ENCODE results near the gene CAPZB.

The CAPZB gene

DNA sequence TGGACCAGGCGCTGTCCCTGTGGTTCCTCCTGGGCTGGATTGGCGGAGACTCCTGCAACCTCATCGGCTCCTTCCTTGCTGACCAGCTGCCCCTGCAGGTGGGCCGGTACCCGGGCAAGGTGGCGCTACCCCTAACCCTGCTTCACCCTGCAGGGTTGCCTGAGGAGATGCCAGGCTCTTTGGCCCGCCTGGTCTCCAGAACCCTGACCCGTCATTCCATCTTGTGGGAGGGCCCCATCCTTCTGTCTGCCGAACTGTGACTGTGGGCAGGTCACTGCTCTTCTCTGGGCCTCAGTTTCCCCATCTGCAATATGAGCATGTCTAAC, 160.7 kb downstream of the CAPZB start:
- DNase-seq: no peak

DNA sequence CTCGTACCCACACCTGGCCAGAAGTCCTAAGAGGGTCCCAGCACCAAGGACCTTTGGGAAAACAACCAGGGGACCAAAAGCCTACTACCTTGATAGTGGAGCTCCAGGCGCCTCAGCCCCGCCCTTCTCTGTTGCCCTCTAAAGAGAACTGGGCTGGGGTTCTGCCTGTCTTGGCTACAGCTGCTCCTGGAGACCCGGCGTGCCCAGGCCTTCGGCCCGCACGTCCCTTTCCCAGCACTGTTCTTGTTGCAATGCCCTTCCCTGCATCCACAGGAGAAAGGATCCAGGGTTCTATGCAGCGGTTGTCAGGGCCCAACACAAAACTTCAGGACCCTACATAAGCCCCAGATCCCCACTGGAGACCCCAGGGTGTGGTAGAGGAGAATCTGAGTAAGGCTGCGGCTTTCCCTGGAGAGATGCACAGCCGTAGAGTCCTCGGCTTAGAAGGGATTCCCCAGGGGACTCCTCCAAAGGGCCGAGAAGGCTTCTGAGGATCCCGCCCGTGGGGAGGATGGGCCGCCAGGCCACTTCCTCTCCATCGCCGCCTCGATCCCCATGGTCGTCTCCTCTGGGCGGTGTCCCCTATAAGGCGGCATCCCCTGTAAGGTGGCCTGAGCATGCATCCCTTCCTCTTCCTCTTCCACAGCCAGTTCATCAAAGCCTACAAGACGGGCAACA, 161.2 kb downstream of the CAPZB start:
- no peak for DNase-seq

DNA sequence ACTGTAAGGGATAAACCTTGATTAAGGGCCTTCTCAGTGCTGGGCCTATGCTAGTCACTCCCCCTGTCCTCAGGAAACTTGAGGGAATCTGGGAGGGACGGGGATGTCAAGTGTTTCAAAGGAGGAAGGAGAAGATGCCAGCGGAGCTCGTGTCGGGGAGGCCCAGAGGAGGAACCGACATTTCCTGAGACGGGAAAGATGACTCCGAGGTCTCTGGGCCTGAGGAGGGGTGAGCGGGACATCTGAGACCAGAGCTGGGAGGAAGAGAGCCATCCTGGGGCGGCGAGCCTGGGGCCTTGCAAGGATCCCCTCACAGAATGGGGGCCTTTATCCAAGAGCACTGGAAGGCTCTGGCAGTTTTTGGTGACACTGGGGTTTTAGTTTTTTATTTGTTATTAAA, 162.9 kb downstream of the CAPZB start:
- no peak for DNase-seq

DNA sequence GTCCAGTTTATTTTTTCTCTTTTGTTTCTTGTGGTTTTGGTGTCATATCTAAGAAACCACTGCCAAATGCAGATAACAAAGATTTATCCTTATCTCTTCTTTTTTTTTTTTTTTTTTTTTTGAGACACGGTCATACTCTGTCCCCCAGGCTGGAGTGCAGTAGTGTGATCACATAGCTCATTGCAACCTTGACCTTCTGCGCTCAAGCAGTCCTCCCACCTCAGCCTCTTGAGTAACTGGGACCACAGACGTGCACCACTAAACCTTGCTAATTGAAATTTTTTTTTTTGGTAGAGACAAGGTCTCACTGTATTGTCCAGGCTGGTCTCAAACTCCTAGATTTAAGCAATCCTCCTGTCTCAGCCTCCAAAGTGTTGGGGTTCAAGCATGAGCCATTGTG, 164.3 kb downstream of the CAPZB start:
- DNase-seq: no peak

DNA sequence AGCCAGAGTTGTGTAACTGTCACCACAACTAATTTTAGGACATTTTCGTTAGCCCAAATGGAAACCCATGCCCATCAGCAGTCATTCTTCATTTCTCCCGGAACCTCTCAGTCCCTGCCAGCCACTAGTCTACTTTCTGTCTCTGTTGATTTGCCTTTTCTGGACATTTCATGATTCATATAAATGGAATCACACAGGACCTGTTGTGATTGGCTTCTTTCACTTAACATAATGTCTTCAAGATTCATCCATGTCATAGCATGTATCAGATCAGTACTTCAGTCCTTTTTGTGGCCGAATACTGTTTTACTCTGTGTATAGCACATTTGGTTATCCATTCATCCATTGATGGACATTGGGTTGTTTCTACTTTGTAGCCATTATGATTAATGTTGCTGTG, 166.1 kb downstream of the CAPZB start:
- no peak for DNase-seq

DNA sequence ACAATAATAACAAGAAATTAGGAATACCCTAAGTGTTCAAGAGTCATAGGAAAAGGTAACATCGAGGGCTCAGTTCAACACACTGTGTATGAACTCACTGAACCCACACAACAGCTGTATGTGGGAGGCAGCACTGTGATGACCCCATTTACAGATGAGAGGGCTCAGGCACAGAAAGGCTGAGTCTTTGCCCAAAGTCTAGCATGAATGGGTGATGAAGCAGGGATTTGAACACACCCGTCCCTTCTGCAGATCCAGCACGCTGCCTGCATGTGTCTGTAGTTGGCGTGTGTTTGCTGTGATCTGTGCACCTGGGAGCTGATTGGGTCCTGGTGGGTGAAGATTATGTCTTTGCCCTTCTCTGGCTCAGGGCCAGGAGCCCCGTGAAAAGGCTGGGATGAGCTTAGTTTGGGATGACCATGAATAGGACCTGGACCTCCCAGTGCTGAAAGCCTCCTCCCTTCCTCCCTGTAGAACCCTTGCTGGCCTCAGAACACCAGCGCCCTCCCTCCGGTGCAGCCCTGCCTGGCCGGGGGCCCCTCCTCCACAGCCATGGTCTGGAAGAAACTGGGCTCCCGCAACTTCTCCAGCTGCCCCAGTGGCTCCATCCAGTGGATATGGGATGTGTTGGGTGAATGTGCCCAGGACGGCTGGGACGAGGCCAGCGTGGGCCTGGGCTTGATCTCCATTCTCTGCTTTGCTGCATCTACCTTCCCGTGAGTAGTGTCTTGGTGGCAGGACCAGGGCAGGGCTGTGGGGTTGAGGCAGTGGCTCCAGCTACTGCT, 168.0 kb downstream of the CAPZB start:
- no peak for DNase-seq

DNA sequence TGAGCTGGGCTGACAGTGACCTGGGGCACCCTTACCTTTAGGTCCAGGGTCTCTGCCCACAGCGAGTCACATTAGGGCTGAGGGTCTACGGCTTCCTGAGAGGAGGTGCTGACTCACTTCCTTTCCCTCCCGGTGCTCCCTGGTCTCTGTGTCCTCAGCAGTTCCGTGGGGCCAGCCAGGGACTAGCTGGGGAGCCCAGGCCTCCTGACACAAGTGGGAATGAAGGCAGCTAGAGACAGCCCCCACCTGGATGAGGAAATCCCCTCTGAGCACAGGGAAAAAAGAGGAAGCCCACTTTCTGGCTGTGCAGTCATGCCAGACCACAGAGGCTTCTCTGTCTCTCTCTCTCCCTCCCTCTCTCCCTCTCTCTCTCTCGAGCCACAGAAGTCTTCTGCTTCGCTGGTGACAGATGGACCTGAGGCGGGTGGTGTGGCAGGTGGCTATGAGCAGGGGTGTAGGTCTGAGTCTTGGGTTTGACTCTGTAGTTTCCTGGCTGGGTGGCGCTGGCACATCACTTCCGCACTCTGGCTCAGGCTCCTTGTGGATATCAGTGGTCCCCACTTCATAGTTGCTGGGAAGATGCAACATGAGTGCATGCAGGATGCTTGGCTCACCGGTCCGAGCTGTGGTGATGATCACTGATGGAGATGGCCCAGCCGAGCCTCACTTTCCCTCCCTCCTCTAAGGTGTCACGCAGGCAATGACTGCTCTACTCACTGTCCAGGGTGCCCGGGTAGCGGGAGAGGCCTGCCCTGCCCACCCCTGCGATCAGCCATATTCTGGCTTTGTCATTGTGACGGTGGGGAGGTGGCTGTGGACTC, 169.8 kb downstream of the CAPZB start:
- DNase-seq: peak; percentile 52

DNA sequence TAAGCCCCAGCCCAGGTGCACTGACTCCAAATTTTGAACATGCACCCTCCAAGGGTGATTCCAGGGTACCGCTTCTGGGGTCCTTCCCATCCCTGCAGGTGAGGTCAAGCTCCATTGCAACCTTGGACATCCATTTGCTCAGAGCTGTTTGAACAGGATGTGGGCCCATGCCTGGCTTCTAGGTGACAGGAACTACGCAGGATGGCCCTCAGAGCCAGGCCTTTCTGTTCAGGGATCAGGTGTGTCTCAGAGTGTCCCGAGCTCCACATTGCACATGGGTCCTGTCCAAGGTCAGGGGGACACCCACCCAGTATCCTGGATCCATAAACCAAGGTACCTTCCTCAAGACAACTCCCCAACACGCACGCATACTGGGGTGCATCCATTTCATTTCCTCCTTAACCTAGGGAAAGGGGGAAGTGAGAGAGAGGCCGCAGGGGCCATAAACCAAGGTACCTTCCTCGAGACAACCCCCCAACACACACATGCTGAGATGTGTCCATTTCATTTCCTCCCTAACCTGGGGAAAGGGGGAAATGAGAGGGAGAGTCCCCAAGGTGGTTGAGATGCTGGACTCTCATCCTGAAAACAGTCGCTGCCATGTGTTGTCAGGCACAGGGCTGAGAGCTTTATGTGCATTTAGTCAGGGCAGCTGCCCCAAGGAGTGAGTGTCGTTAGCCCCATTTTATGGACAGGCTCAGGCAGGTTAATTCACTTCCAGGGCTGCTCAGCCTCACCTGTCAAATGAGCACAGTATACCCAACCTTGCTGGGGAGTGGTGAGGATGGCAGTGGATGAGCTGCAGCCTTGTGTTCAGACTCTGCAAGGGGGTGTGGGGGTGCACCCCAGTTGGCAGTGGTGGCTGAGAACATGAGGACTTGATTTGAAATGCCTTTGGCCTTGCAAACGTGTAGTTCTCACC, 171.1 kb downstream of the CAPZB start:
- no peak for DNase-seq

DNA sequence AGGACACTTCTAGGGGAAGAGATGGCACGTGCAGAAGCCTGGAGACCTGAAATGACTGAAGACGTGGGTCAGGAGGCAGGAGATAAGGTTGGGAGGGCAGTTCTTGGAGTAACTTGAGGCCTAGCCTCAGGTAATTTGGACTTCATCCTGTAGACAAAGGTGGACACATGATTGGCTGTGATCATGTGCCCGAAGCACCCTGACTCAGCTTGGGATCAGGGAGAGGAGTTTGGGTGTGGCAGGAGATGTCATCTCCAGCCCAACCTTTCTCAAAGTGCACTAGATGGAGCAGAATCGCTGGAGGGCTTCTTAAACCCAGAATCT, 171.7 kb downstream of the CAPZB start:
- DNase-seq: no peak

DNA sequence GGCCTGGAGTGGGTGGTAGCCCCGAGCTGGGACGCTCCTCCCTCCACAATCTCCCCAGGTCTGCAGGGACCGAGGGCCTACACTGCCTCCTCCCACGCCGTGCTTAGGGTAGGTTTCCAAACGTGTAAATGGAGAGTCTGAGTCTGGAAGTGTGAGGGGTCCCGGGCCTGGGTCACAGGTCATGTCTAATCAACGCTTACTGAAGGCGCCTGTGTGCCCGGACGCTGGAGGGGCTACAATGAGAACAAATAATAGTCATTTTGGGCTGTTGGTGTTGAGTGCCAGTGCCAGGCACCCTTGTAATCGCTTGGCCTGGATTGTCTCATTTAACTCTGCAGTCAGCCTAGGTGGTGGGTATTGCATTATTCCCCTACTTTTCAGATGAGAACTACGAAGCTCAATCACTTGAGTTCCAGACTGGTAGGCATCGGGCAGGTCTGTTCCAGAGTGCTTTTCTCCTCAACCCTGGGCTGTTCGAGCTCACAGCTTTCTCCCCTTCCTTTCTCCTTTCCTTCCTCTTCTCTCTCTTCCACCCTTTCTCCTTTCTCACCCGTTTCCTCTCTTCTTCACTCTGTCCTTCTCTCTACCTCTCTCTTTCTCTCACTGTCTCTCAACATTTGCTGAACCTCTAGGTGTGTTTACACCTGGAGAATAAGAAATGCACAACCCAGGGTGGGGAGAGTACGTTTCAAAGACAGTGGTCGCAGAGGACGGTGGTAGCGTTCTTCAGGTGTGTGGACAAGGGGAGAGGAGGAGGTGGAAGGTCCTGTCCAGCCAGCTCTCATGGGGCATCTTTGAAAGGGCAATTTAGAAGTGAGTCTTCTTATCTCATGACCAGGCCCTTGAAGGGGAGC, 172.3 kb downstream of the CAPZB start:
- DNase-seq: no peak

DNA sequence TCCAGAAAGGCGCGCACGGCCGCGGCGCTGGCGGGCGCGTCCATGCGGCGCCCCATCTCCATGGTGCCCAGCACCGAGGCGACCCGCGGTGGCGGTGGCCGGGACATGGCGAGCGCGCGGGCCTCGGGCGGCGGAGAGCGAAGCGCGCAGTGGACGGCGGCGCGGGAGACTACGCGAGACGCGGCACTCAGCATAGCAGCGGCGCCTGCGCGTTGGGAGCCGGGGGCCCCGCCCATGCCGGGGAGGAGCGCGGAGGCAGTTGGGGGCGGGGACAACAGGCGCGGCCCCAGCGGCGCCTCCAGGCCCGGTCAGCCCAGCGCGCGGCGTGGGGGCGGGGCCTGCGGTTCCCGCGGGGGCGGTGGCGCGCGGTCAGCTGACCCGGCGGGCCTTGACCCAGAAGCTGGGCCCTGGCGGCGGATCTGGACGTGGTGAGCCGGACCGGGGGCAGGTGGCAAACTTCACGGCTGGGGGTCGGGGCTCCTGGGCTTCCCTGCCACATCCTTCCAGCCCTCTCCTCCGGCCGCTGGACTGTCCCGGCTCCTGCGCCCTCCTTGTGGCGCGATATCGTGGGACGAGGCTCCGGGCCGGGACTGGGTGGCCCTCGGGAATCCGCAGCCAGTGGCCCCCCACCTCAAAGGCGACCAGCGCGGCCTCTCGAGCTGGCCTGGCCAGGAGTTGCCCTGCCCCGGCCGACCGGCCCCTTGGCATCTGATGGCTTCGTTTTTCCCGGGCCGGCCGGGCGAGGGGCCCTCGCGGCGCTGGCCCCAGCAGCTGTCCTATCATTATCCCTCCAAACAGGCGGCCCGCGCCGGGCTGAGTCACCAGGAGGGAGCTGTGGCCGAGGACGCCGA, 173.2 kb downstream of the CAPZB start, which contains the start of the genes AKR7A2 and SLC66A1:
Gene AKR7A2 (minus strand): TSS at position 214 of the 851 bp plus-strand sequence. CDS start 20 bp downstream, at position 194.
Gene SLC66A1 (plus strand): TSS at position 396 of the 851 bp plus-strand sequence. CDS start 5,352 bp downstream, outside the sequence.
- DNase-seq: peak; percentile 96

DNA sequence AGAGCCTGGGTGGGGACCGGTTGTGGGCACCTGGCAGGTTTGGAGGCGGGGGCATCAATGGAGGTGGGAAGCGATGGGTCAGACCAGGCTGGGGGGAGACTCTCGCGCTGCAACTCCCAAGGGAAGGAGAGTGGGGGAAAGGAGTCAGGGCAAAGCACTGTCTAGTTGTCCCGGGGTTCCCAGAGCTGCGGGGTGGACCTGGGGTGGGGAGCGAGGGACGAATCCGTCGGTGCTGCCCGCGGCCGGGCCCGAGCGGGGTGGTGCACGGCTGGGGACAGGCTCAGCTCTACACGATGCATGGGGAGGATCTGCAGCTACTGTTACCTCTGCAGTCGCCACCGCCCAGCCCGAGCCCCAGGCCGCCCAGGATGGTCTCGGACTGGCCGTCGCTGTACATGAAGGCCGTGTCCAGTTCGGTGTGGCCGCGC, 173.8 kb downstream of the CAPZB start:
- DNase-seq: no peak

DNA sequence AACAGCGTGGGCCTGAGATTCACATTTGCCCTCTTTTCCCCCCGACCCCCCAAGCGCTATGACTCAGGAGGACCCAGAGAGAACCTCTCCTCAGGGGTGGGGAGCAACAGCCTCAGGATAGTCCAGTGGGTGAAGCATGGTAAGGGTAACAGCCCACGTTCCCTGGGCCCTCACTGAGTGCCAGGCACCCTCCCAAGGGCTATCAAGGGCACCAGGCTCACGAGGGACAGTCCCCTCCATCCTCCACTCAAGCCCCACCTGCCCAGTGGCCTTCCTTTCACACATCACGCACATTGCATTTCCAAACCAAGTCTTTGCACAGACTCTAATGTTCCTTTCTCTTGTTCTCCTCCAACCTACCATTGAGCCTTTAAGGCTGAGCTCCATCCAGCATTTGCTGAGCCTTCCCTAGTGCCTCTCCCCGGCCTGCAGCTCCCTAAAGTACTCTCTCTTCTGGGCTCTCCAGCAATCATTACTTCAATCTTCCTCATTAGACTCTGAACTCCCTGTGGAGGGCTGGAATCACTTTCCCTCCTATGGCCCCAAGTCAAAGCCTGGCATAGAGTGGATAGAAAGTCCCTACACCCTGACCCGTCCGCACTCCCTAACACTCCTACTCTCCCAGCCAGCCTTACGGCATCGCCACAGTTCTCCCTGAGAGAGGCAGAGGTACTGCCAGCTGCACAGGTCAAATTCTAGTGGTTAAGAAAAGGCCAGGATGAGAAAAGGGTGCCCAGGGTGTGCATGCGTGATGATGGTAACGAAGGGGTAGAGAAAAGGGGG, 174.4 kb downstream of the CAPZB start:
- no peak for DNase-seq

DNA sequence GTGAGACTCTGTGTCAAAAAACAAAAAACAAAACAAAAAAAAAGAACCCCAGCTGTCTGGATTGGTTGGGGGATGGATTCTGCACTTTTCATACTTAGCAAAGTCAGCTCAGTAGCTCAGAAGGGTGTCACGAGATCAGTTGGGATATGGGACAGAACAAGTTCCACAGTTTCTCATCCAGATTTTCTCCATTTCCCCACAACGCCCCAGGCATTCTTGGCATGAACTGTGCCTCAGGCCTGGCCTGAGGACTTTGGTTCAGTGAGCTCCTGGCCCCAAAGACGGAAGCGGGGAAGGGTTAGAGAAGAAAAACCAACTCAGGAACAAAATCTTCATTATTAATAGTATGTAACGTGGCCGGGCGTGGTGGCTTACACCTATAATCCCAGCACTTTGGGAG, 175.3 kb downstream of the CAPZB start:
- DNase-seq: no peak

DNA sequence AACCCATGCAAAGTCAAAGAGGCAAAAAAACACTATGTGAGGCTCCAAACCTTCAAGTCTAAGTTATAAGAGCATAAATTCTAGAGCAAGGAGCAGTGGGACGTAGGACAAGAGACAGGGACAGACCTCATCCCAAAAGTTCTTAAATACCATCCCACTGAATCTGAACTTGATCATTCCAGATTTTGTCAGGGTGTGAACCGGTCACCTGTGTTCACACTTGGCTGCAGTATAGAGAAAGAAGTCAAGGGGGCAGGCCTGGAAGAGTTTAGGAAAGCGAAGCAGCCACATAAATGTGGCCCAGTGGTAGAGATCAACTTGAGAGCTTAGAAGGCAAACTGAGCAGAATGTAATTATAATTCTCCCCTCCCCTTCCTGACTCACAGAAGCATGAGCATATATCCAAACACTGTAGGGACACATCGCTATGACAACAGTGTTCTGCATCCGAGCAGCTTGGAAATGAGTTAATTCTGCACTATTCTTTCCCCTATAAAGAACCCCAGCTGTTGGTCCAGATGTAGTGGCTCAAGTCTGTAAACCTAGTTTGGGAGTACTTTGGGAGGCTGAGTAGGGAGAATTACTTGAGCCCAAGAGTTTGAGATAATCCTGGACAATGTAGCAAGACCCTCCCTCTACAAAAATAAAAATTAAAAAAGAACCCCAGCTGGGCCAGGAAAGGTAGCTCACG, 176.1 kb downstream of the CAPZB start:
- no peak for DNase-seq

DNA sequence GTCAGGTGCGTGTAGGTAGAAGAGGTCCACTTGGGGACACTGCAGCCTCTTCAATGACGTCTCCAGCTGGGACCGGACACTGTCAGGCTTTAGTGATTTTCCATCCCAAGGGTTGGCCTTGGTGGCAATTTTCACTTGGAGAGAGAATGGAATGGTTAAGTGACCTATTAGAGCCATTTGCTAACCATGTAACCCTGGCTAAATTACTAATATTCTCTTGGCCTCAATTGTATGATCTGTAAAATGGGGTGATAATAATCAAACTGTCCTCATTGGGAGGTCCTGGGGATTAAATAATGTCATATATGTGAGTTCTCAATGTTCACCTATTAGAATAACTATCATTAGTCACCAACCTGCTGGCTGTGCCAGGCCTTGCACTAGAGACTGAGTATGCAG, 176.8 kb downstream of the CAPZB start:
- DNase-seq: no peak

DNA sequence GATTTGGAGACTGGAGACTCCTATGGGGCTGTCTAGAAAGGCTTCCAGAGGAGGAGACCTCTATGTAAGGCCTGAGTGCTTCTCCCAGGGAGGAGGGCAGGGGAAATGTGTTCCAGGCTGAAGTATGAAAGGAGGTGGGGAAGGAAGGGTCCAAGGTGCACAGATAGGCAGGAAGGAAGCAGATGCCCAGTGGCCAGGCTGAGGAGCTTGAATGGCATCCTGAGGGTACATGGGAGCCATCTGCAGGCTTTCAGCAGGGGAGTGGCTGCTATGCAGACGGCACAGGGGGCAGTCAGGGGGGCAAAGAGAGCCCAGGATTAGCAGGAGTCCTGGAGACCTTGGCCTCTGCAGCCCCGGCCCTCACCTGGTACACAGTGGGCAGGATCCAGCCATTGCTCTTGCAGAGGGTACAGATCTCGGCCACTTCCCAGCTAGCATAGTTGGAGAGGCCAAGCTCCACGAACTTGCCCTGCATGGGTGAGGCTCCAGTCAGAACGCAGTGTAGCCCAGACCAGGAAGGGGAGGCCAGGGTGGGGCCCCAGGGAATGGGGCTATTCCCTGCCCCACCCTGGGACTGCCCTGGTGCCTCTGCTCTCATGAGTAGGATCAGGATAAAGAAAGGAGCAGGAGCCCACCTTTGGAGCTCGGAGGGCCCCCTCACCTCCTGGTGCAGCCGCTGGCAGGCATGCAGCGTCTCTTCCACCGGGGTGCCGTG, 177.4 kb downstream of the CAPZB start:
- DNase-seq: no peak

DNA sequence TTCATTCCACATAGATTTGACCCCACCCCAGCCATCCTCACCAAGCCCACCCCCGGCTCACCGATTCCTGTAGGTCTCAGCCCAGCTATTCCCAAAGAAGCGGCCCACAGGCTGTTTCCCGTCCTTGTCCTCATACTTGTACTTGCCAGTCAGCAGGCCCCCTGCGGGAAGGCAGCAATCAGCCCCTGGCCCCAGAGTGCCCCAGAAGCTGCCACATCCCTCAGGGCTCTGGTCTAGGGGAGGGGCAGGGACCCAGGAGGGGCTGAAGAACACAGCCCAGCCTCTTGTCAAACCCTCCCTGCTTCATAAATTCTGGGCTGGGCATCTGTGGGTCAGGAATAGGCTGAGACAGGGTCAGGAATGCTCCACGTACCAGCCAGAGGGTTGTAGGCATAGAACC, 178.4 kb downstream of the CAPZB start:
- DNase-seq: no peak

DNA sequence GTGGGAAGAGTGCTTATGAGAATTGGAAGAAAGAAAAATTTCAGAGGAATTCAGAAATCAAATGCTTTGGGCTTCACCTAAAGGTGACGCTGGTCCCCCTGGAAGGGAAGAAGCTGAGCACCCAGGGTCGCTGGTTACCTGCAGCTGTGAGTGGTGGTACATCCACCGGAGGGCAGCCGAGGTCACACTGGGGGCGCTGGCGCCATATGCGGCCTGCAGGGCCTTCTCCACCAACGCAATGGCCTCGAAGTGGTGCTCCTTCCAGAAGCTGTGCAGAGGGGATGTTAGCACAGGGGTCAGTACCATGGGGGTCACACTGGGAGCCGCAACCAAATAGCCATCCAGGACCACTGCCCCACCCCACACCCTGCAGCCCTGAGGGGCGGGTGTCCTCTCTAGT, 179.5 kb downstream of the CAPZB start:
- no peak for DNase-seq
